NCI-H187 treated with DMSO at 0.1 percent for 48 hours (cell line): Measurements from ENCODE around the gene MSI2.

Experiments used
- DNase-seq: peaks from one replicate; lab custom pipeline; 2025; lab: John Stamatoyannopoulos, UW

The MSI2 gene

GRCh38 chr17:57578608-57579225, 322.4 kb downstream of the MSI2 start:
- no peak for DNase-seq

GRCh38 chr17:57579245-57579644, 322.9 kb downstream of the MSI2 start:
- no peak for DNase-seq

DNA sequence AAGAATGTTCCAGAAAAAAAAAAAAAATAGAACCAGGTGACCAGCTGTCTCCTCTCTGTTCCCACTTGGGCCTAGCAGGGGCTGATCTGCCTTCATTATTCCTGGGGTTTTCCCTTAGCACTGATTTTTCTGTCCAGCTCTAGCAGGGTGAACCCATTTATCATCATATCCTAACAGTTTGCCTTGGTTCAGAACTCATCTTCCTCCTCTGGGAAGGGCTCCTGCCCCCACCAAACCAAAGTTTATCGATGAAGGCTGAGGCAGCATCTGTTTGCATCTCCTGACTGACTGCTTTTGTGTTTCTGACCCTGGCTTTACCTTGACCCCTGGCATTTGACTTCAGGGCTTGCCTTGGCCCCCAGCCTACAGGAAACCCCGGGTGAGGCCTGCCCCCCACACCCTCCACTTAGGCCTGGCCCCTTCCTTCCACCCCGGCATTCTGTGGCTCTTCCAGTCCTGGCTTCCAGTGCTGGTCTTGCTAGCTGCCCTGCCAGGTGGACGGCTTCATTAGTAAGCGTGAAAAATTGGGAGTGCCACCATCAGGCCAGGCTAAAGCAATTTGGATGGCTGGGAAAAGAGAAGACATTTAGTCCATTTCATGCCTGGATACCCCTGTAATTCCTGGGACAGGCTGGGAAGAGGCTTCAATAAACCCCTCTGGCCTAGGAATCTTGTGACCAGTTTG, 323.9 kb downstream of the MSI2 start:
- DNase-seq, result no peak

DNA sequence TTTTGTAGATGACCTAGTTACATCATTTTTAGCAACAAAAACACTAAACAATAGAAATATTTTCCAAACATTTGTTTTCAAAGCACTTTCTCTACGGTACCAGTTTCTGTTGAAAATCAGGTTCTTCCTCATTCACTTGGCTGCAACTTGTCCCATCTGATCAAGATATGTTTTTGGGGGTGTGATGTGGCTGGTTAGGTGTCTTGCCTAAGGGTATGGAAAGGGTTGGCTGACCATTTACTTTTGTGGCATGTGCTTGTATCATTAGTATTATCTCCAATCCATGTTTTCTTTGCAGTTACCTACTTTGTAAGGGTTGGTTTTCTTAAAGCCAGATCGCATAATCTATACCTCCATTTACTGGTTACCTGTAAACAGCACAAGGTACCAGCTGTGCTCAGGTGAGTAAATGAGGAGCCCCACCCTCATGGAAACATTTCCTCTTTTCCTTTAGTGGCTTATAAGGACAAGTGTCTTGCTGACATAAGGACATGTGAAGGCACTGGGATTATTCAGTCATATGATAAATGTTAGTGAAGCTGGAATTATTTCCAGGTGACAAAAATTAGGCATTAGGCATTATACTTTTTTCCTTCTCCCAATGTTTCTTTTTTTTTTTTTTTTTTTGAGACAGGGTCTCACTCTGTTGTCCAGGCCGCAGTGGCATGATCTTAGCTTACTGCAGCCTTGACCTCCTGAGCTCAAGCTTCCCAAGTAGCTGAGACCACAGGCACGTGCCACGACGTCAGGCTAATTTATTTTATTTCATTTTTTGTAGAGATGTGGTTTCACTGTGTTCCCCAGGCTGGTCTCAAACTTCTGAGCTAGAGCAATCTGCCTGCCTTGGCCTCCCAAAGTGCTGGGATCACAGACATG, 326.8 kb downstream of the MSI2 start:
- DNase-seq, result no peak

- DNase-seq, result no peak
These were observed 327.8 kb downstream of the MSI2 start for GRCh38 chr17:57584050-57584551.

- no peak for DNase-seq
These were observed 329.2 kb downstream of the MSI2 start for GRCh38 chr17:57585341-57586195.

GRCh38 chr17:57586196-57586740, 329.9 kb downstream of the MSI2 start:
- DNase-seq, result no peak

- no peak for DNase-seq
These were observed 330.4 kb downstream of the MSI2 start for GRCh38 chr17:57586742-57587141.

DNA sequence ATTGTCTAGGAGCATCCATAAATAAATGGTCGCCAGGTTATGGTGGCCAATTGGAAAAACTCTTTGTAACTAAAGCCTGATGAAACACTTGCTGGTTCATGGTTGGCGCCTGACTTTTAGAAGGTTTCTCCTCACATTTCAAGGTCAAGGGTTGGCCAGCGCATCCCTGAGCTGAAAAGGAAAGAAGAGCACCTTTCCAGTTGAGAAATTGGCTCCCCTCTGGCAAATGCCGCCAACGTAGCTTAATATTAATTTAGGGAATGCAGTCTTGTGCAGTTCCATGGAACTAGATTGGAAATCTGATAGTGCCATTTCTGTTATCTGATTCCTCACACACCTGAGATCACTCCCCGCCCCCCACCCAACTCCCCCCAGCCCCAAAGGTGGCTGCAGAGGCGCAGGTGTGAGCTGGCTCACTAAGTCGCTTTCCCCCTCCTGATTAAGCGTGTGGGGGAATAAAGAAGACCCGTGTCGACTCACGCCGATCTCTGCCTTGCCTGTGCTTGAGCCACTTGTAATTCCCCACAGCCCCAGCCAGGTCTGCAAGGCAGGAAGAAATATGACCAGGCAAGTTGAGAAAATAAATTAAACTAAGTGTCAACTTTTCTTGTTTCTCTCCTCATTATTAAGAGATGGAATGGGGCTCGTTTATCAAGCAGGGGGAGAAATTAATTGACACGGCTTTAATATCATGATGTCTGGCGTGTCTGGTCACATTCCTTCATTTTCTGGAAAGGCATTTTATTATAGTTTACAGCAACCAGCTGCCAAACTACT, 331.1 kb downstream of the MSI2 start:
- no peak for DNase-seq

DNA sequence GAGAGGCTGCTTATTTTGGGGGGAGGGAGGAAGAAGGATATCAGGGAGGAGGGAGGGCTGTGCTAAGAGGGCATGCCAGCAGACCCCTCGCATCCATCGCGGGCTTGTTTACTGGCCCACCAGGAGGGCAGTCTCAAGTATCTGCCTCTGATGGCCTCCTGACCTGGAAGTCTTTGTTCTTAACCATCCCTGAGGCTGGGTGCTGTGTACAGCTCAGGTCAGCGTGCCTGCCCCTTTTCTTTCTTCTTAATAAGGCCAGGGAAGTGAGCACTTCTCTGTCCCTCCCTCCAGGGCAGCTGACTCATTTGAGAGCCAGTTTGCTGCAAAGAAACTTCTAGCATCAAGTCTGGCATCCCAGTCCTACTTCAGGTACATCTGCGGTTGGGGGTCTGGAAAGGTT, 331.8 kb downstream of the MSI2 start:
- DNase-seq, result no peak

GRCh38 chr17:57589151-57590034, 333.1 kb downstream of the MSI2 start:
- no peak for DNase-seq

GRCh38 chr17:57593739-57594462, 337.6 kb downstream of the MSI2 start:
- no peak for DNase-seq

DNA sequence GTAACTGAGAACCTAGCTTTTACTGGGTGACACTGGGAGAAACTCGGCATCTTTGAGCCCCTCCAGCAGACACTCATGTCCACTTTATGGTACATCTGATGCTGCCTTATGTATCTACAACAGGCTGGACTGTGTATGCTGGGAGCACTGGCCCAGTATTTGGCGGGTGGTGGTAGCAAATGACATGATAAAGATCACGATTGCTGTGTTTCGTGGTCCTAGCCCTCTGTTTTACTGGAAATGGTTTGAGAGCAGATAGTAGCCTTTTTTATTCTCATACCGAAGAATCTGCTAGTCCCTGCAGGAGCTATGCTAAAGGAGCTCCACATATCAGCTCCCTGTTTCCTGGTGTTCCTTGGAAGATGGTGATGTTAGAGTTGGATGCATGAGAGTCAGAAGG, 338.4 kb downstream of the MSI2 start:
- DNase-seq, result no peak

GRCh38 chr17:57595426-57595825, 339.1 kb downstream of the MSI2 start:
- no peak for DNase-seq

- DNase-seq, result no peak
These were observed 339.8 kb downstream of the MSI2 start for GRCh38 chr17:57595947-57596695.

DNA sequence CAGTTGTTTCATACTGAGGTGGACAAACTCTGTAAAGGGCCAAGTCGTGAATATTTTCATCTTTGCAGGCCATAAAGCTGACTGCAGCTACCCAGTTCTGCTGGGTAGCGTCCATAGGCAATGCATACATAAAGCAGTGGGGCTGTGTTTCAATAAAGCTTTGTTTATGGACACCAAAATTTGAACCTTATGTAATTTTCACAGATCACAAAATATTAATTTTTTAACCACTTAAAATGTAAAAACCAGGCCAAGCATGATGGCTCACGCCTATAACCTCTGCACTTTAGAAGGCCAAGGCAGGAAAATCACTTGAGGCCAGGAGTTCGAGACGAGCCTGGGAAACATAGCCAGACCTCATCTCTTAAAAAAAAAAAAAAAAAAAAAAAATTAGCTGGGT, 340.8 kb downstream of the MSI2 start:
- no peak for DNase-seq

DNA sequence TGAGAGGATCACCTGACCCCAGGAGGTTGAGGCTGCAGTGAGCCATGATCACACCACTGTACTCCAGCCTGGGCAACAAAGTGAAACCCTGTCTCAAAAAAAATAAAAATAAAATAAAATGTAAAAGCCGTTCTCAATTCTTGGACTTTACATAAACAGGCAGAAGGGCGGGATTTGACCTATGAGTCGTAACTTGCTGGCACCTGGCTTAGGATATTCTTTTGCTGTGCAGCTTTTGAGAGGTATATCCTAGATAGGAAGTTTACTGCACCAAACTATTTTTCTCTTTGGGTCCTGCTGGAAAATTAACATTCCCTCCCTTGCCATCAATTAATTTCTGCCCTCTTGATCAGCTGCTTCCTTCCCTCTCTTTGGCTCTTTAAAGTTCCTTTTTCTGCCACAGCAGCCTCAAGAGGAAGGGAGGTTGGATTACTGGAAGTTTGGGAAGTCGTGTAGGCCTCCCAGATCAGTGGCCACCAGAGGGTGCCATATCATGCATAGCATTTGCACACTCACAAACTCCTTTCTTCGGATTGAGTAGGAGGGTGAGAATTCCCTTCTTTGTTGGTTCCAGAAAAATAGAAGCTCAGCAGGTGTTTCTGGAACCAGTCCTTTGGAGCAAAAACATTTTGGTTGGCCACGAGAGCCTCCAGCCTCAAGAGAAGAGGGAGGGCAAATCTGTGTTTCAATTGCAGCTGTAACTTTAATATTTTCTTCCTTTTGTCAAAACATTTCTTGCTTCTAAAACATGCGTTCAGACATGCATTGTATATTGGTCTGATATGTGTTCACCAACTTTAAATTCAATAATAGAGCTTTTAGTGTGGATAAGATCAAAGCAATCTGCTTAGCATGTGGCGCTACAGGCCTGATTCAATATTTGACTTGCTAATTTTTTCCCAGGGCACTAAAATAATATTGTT, 341.5 kb downstream of the MSI2 start:
- DNase-seq, result peak; percentile 35
